Suppressor macrophage treated with lipopolysaccharide for 4 hours (primary cell): ENCODE measurements around the gene DALRD3.
"Not testable (repeated sequence)": the region's sequence is repeated elsewhere in the genome, so short reads cannot be mapped to it uniquely, and the experiment has no call there.

Experiments
- DNase-seq: peaks from one replicate; pipeline ENCODE4 v3.0.0-alpha.2; 2020

Gene DALRD3

GRCh38 chr3:49021213-49021812, 2.9 kb upstream of the DALRD3 start:
- peak; percentile 100 for DNase-seq

- DNase-seq, result peak; percentile 82
These were observed 2.2 kb upstream of the DALRD3 start for GRCh38 chr3:49020330-49021212.

- DNase-seq, result peak; percentile 78
These were observed 1.6 kb upstream of the DALRD3 start for GRCh38 chr3:49019941-49020329.

- DNase-seq, result no peak
These were observed 277 bp upstream of the DALRD3 start for GRCh38 chr3:49018707-49019006.

- DNase-seq, result no peak
These were observed 980 bp downstream of the DALRD3 start for GRCh38 chr3:49017229-49017970.

GRCh38 chr3:49016414-49017228, 1.8 kb downstream of the DALRD3 start:
- DNase-seq, result no peak

GRCh38 chr3:49015765-49016164, 2.6 kb downstream of the DALRD3 start:
- no peak for DNase-seq

GRCh38 chr3:49015072-49015471, 3.3 kb downstream of the DALRD3 start:
- DNase-seq, result no peak

- DNase-seq, result peak; percentile 50
These were observed 4.4 kb downstream of the DALRD3 start for GRCh38 chr3:49013738-49014660.

- no peak for DNase-seq
These were observed 5.2 kb downstream of the DALRD3 start for GRCh38 chr3:49013113-49013737.

- no peak for DNase-seq
These were observed 5.9 kb downstream of the DALRD3 start for GRCh38 chr3:49012441-49013017.

- DNase-seq, result no peak
These were observed 9.0 kb downstream of the DALRD3 start for GRCh38 chr3:49009396-49009795.

GRCh38 chr3:49008627-49009026, 9.8 kb downstream of the DALRD3 start:
- DNase-seq, result not testable (repeated sequence)

GRCh38 chr3:49007771-49008528, 10.4 kb downstream of the DALRD3 start:
- peak; percentile 83 for DNase-seq

GRCh38 chr3:49007068-49007770, 11.2 kb downstream of the DALRD3 start, which contains the start of gene WDR6:
Gene WDR6, plus strand, starts transcription at chr3:49007391. Its CDS starts 41 bp downstream, at chr3:49007432.
- DNase-seq, result peak; percentile 93

GRCh38 chr3:49006408-49007067, 11.8 kb downstream of the DALRD3 start:
- DNase-seq, result peak; percentile 37

- no peak for DNase-seq
These were observed 12.4 kb downstream of the DALRD3 start for GRCh38 chr3:49005998-49006397.

GRCh38 chr3:49005303-49005680, 13.1 kb downstream of the DALRD3 start:
- DNase-seq, result no peak
